H9 (cell line): ENCODE measurements around the gene RRP15. TPM values are rescaled to one million over a fixed set of nuclear protein-coding genes. Genes with fewer than 3 reads are reported as not detected.

ENCODE experiments used
- DNase-seq: peaks from one replicate; pipeline ENCODE4 v3.0.0-alpha.2; 2017
- H2AFZ ChIP-seq: one replicate; pipeline ENCODE4 v1.6.1; 2013; ENCODE audit warnings: mild to moderate bottlenecking, low read length, control low read depth, moderate library complexity
- H2AK5ac ChIP-seq: 2 replicates; pipeline ENCODE4 v1.6.1; 2013; ENCODE audit warnings: low read length, control low read depth, mixed read lengths; ENCODE audit not compliant: insufficient read length
- H2BK120ac ChIP-seq: one replicate; pipeline ENCODE4 v1.6.1; 2013; ENCODE audit warnings: low read depth, mild to moderate bottlenecking, low read length, control low read depth, inconsistent platforms; ENCODE audit not compliant: poor library complexity, severe bottlenecking
- H2BK12ac ChIP-seq: 2 replicates; pipeline ENCODE4 v1.6.1; 2013; ENCODE audit warnings: low read length, control low read depth, mixed read lengths, low read depth; ENCODE audit not compliant: insufficient read length
- H2BK15ac ChIP-seq: 2 replicates; pipeline ENCODE4 v1.6.1; 2013; ENCODE audit warnings: low read depth, low read length, control low read depth
- H2BK20ac ChIP-seq: one replicate; pipeline ENCODE4 v1.6.1; 2013; ENCODE audit warnings: low read depth, mild to moderate bottlenecking, low read length, control low read depth, inconsistent platforms; ENCODE audit not compliant: poor library complexity, severe bottlenecking
- H2BK5ac ChIP-seq: 2 replicates; pipeline ENCODE4 v1.6.1; 2013; ENCODE audit warnings: low read length, control low read depth, mixed read lengths; ENCODE audit not compliant: insufficient read length
- H3K14ac ChIP-seq: 2 replicates; pipeline ENCODE4 v1.6.1; 2013; ENCODE audit warnings: low read length, control low read depth; ENCODE audit not compliant: insufficient read depth
- H3K18ac ChIP-seq: 2 replicates; pipeline ENCODE4 v1.6.1; 2013; ENCODE audit warnings: low read depth, mild to moderate bottlenecking, mixed read lengths, low read length, control low read depth; ENCODE audit not compliant: insufficient read length
- H3K23ac ChIP-seq: 2 replicates; pipeline ENCODE4 v1.6.1; 2013; ENCODE audit warnings: low read length, control low read depth, mixed read lengths, low read depth; ENCODE audit not compliant: insufficient read length
- H3K23me2 ChIP-seq: 2 replicates; pipeline ENCODE4 v1.6.1; 2013; ENCODE audit warnings: low read depth, mild to moderate bottlenecking, mixed read lengths, low read length, control low read depth; ENCODE audit not compliant: insufficient read length, poor library complexity, severe bottlenecking
- H3K27ac ChIP-seq: 2 replicates; pipeline ENCODE4 v1.5.1; 2013; ENCODE audit warnings: low read length, control low read depth, mixed read lengths, low read depth; ENCODE audit not compliant: insufficient read length
- H3K27me3 ChIP-seq: 2 replicates; pipeline ENCODE4 v1.6.1; 2013; ENCODE audit warnings: low read length, control low read depth, inconsistent platforms; ENCODE audit not compliant: insufficient read depth
- H3K4ac ChIP-seq: 2 replicates; pipeline ENCODE4 v1.6.1; 2013; ENCODE audit warnings: low read depth, mild to moderate bottlenecking, control low read depth, inconsistent platforms, low read length, moderate library complexity
- H3K4me1 ChIP-seq: 2 replicates; pipeline ENCODE4 v1.6.1; 2013; ENCODE audit warnings: low read length, control low read depth, inconsistent platforms; ENCODE audit not compliant: insufficient read depth
- H3K4me2 ChIP-seq: 2 replicates; pipeline ENCODE4 v1.6.1; 2013; ENCODE audit warnings: low read length, control low read depth, mixed read lengths; ENCODE audit not compliant: insufficient read length, insufficient read depth
- H3K56ac ChIP-seq: 2 replicates; pipeline ENCODE4 v1.6.1; 2013; ENCODE audit warnings: low read depth, mild to moderate bottlenecking, mixed read lengths, low read length, control low read depth; ENCODE audit not compliant: insufficient read length
- H3K79me1 ChIP-seq: 2 replicates; pipeline ENCODE4 v1.6.1; 2013; ENCODE audit warnings: low read depth, mild to moderate bottlenecking, moderate library complexity, low read length, control low read depth, inconsistent platforms; ENCODE audit not compliant: insufficient read depth, poor library complexity, severe bottlenecking
- H3K79me2 ChIP-seq: 2 replicates; pipeline ENCODE4 v1.6.1; 2013; ENCODE audit warnings: low read length, control low read depth, inconsistent platforms; ENCODE audit not compliant: insufficient read depth
- H3K9ac ChIP-seq: 2 replicates; pipeline ENCODE4 v1.6.1; 2013; ENCODE audit warnings: low read length, control low read depth, mixed read lengths; ENCODE audit not compliant: insufficient read length; ENCODE audit errors: extremely low read depth
- H3K9me3 ChIP-seq: one replicate; pipeline ENCODE4 v1.6.1; 2013; ENCODE audit warnings: low read depth, low read length, inconsistent platforms; ENCODE audit not compliant: control insufficient read depth
- H3T11ph ChIP-seq: one replicate; pipeline ENCODE4 v1.6.1; 2013; ENCODE audit warnings: mild to moderate bottlenecking, low read length, control low read depth, inconsistent platforms
- H4K20me1 ChIP-seq: one replicate; pipeline ENCODE4 v1.6.1; 2013; ENCODE audit not compliant: control insufficient read depth, insufficient read length, insufficient read depth
- H4K5ac ChIP-seq: 2 replicates; pipeline ENCODE4 v1.6.1; 2013; ENCODE audit warnings: low read depth, mild to moderate bottlenecking, mixed read lengths, low read length, control low read depth; ENCODE audit not compliant: insufficient read length
- H4K8ac ChIP-seq: replicated peaks from 2 replicates; pipeline ENCODE4 v1.6.1; 2013; ENCODE audit warnings: low read length, control low read depth, mixed read lengths, low read depth; ENCODE audit not compliant: insufficient read length
- H4K91ac ChIP-seq: 2 replicates; pipeline ENCODE4 v1.6.1; 2013; ENCODE audit warnings: low read depth, mild to moderate bottlenecking, moderate library complexity, mixed read lengths, low read length, control low read depth; ENCODE audit not compliant: insufficient read length
- H3K27ac Mint-ChIP-seq, 3 experiments: 2 replicates in 2 of 3; 3 replicates in 1 of 3; pipeline ENCODE4 v1.8.0; 2020 to 2021; ENCODE audit warnings: mixed read lengths in 3 of 3, mild to moderate bottlenecking in 1 of 3, moderate library complexity in 1 of 3
- H3K27me3 Mint-ChIP-seq: 2 replicates; pipeline ENCODE4 v1.8.0; 2021; ENCODE audit warnings: low read depth, mild to moderate bottlenecking, moderate library complexity, mixed read lengths
- H3K36me3 Mint-ChIP-seq, 3 experiments: 2 replicates in 2 of 3; 3 replicates in 1 of 3; pipeline ENCODE4 v1.8.0; 2020 to 2021; ENCODE audit warnings: low read depth in 3 of 3, mixed read lengths in 3 of 3; ENCODE audit not compliant: insufficient read depth in 1 of 3
- H3K4me1 Mint-ChIP-seq, 2 experiments: 2 replicates each; pipeline ENCODE4 v1.8.0; 2020; ENCODE audit warnings: mixed read lengths in 2 of 2
- H3K4me3 Mint-ChIP-seq, 2 experiments: 2 replicates in 1 of 2; 3 replicates in 1 of 2; pipeline ENCODE4 v1.8.0; 2020 to 2021; ENCODE audit warnings: mild to moderate bottlenecking in 2 of 2, mixed read lengths in 2 of 2, moderate library complexity in 1 of 2
- H3K9me3 Mint-ChIP-seq, 2 experiments: 2 replicates in 1 of 2; 3 replicates in 1 of 2; pipeline ENCODE4 v1.8.0; 2020; ENCODE audit warnings: mild to moderate bottlenecking in 2 of 2, mixed read lengths in 2 of 2, moderate library complexity in 1 of 2
- WGBS: extraction: QIAGEN DNeasy Blood & Tissue Kit; methylation state at CpG from one replicate; pipeline ENCODE4 v1.1.7; 2013; ENCODE audit warnings: missing lambda C conversion rate, low lambda C conversion rate, mixed read lengths; ENCODE audit not compliant: insufficient read length; ENCODE audit errors: extremely low coverage; 5-methylcytosine and 5-hydroxymethylcytosine counted together
- total RNA-seq: library from RNA; stranded (reverse); gene quantifications from 2 replicates; pipeline ENCODE4 v1.2.1, GENCODE V29; 2021
- TF ChIP-seq, protein P1 (sequence below): fragments of 200-600 bp; sonication (generic); conservative IDR thresholded peaks from 3 replicates; pipeline ENCODE4 v1.8.0; 2021; ENCODE audit warnings: antibody characterized with exemption, mild to moderate bottlenecking

The RRP15 gene
- total RNA-seq, 1 experiment from 2014 or later, result 48.7 TPM

GRCh38 chr1:218259800-218260199 lies 25.3 kb upstream of the RRP15 start:
- H3K4me2 ChIP-seq, result no peak overlapping the region

More at GRCh38 chr1:218259800-218260199, 25.3 kb upstream of the RRP15 start:
- H3K79me2 ChIP-seq, result no peaks in the 10 kb centered on the region
- no peak overlapping the region for H3T11ph ChIP-seq
- H3K4me3 Mint-ChIP-seq, result no peak overlapping the region
- H3K9me3 ChIP-seq, result no peaks in the 10 kb centered on the region
- no peak overlapping the region for H2BK5ac ChIP-seq
- H3K23ac ChIP-seq, result no peak overlapping the region
- H2BK15ac ChIP-seq, result no peak overlapping the region
- H4K91ac ChIP-seq, result no peak overlapping the region
- no peak overlapping the region for H4K5ac ChIP-seq
- H3K4me1 Mint-ChIP-seq, result peaks cover 6 to 15% of the 10 kb centered on the region in 2 experiments
- no peaks in the 10 kb centered on the region for H3K23me2 ChIP-seq
- H2AK5ac ChIP-seq, result no peak overlapping the region
- no peaks in the 10 kb centered on the region for H3K4me1 ChIP-seq
- H3K9me3 Mint-ChIP-seq, result no peaks in the 10 kb centered on the region
- no peak overlapping the region for H2BK120ac ChIP-seq
- WGBS, result no CpG with 5 or more reads among the region's 6 CpGs
- no peak overlapping the region for H4K8ac ChIP-seq
- no peak for DNase-seq
- no peaks in the 10 kb centered on the region for H3K36me3 Mint-ChIP-seq
- H2AFZ ChIP-seq, result no peak overlapping the region
- no peak overlapping the region for H3K18ac ChIP-seq
- H2BK20ac ChIP-seq, result no peak overlapping the region
- no peak overlapping the region for H3K27ac ChIP-seq
- TF ChIP-seq, protein P1, sequence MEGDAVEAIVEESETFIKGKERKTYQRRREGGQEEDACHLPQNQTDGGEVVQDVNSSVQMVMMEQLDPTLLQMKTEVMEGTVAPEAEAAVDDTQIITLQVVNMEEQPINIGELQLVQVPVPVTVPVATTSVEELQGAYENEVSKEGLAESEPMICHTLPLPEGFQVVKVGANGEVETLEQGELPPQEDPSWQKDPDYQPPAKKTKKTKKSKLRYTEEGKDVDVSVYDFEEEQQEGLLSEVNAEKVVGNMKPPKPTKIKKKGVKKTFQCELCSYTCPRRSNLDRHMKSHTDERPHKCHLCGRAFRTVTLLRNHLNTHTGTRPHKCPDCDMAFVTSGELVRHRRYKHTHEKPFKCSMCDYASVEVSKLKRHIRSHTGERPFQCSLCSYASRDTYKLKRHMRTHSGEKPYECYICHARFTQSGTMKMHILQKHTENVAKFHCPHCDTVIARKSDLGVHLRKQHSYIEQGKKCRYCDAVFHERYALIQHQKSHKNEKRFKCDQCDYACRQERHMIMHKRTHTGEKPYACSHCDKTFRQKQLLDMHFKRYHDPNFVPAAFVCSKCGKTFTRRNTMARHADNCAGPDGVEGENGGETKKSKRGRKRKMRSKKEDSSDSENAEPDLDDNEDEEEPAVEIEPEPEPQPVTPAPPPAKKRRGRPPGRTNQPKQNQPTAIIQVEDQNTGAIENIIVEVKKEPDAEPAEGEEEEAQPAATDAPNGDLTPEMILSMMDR, result peak; percentile 72
- H3K27ac Mint-ChIP-seq, result no peak overlapping the region
- no peaks in the 10 kb centered on the region for H4K20me1 ChIP-seq
- no peak overlapping the region for H3K4ac ChIP-seq
- H3K56ac ChIP-seq, result no peak overlapping the region
- H3K14ac ChIP-seq, result no peak overlapping the region
- no peak overlapping the region for H3K9ac ChIP-seq
- H3K27me3 ChIP-seq, result no peaks in the 10 kb centered on the region
- no peak overlapping the region for H2BK12ac ChIP-seq
- H3K79me1 ChIP-seq, result no peaks in the 10 kb centered on the region
- no peaks in the 10 kb centered on the region for H3K27me3 Mint-ChIP-seq
